ENCODE data around the gene GUCY2F.

GUCY2F gene

GRCh38 chrX:109481986-109482385, at the start of gene GUCY2F:
GUCY2F (minus strand) TSS chrX:109482086; CDS start chrX:109475936, 6,150 bp downstream.
- Histone ChIP-seq H3K36me3 (ENCODE audit: control insufficient read depth, insufficient read depth, low read length) (no peaks in the 10 kb centered on the region), H3K4me3 (replicated peaks; ENCODE audit: low read depth, low read length) (no peak within 1 kb of the TSS), H3K27me3 (replicated peaks; ENCODE audit: control insufficient read depth, insufficient read depth, low read length) (no peaks in the 10 kb centered on the region)
- TF ChIP-seq, protein P1, sequence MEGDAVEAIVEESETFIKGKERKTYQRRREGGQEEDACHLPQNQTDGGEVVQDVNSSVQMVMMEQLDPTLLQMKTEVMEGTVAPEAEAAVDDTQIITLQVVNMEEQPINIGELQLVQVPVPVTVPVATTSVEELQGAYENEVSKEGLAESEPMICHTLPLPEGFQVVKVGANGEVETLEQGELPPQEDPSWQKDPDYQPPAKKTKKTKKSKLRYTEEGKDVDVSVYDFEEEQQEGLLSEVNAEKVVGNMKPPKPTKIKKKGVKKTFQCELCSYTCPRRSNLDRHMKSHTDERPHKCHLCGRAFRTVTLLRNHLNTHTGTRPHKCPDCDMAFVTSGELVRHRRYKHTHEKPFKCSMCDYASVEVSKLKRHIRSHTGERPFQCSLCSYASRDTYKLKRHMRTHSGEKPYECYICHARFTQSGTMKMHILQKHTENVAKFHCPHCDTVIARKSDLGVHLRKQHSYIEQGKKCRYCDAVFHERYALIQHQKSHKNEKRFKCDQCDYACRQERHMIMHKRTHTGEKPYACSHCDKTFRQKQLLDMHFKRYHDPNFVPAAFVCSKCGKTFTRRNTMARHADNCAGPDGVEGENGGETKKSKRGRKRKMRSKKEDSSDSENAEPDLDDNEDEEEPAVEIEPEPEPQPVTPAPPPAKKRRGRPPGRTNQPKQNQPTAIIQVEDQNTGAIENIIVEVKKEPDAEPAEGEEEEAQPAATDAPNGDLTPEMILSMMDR (IDR thresholded peaks at IDR 0.05; ENCODE audit: insufficient read depth, low read length, poor library complexity, severe bottlenecking), result no peak
- DNase-seq (ENCODE audit: extremely low read depth, insufficient read length), result no peak

DNA sequence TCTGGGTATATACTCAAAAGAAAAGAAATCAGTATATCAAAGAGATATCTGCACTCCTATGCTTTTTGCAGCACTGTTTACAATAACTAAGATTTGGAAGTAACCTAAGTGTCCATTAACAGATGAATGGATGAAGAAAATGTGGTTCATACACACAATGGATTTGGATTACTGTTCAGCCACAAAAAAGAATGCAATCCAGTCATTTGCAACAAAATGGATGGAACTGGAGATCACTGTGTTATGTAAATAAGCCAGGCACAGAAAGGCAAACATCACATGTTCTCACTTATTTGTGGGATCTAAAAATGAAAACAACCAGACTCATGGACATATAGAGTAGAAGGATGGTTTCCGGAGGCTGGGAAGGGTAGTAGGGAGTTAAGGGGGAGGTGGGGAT, 37.1 kb upstream of the GUCY2F start:
- DNase-seq (ENCODE audit: extremely low read depth, insufficient read length), result no peak
- Histone ChIP-seq H3K36me3 (ENCODE audit: control insufficient read depth, insufficient read depth, low read length) (no peaks in the 10 kb centered on the region), H3K27me3 (replicated peaks; ENCODE audit: control insufficient read depth, insufficient read depth, low read length) (no peaks in the 10 kb centered on the region), H3K4me3 (replicated peaks; ENCODE audit: low read depth, low read length) (no peak overlapping the region)
- TF ChIP-seq, protein P1 (IDR thresholded peaks at IDR 0.05; ENCODE audit: insufficient read depth, low read length, poor library complexity, severe bottlenecking), result no peak

- TF ChIP-seq, protein P1 (IDR thresholded peaks at IDR 0.05; ENCODE audit: insufficient read depth, low read length, poor library complexity, severe bottlenecking), result no peak
- Histone ChIP-seq H3K4me3 (replicated peaks; ENCODE audit: low read depth, low read length) (no peak overlapping the region), H3K36me3 (ENCODE audit: control insufficient read depth, insufficient read depth, low read length) (no peaks in the 10 kb centered on the region), H3K27me3 (replicated peaks; ENCODE audit: control insufficient read depth, insufficient read depth, low read length) (no peaks in the 10 kb centered on the region)
- peak; percentile 22 for DNase-seq (ENCODE audit: extremely low read depth, insufficient read length)
Measured at GRCh38 chrX:109511113-109511512, 29.2 kb upstream of the GUCY2F start.

DNA sequence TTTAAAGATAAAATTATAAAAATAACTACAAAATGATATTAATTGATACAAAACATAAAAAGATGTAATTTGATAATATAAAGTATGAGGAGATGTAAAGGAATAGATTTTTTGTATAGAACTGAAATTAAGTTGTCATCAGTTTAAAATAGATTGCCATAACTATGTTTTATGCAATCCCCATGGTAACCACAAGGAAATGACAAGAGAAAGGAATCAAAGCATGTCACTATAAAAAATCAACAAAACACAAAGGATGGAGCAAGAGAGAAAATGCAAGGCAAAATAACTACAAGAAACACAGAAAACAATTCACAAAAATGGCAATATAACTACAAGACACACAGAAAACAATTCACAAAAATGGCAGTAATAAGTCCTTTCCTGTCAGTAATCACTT, 27.0 kb upstream of the GUCY2F start:
- DNase-seq (ENCODE audit: extremely low read depth, insufficient read length), result no peak
- TF ChIP-seq, protein P1 (IDR thresholded peaks at IDR 0.05; ENCODE audit: insufficient read depth, low read length, poor library complexity, severe bottlenecking), result no peak
- H3K4me3 ChIP-seq (replicated peaks; ENCODE audit: low read depth, low read length), result no peak overlapping the region
- H3K36me3 ChIP-seq (ENCODE audit: control insufficient read depth, insufficient read depth, low read length), result no peaks in the 10 kb centered on the region
- no peaks in the 10 kb centered on the region for H3K27me3 ChIP-seq (replicated peaks; ENCODE audit: control insufficient read depth, insufficient read depth, low read length)

DNA sequence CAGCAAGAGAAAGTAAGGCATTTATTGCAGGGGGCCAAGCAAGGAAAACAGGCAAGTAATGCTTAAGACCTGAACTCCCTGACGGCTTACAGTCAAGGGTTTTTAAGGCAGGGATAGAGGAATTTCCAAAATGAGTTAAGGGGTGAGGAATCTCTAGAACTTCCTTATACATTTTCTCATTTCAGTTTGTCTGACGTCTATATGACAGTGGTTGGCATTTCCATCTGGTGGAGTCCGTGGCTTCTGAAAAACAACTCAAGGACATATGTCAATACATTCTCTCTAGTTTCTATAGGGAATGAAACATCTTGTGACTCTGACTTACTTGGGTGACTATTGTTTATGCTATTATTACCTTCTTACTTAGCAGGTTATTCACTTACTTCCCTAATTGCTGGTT, 19.3 kb upstream of the GUCY2F start:
- no peak overlapping the region for H3K4me3 ChIP-seq (replicated peaks; ENCODE audit: low read depth, low read length)
- no peaks in the 10 kb centered on the region for H3K36me3 ChIP-seq (ENCODE audit: control insufficient read depth, insufficient read depth, low read length)
- TF ChIP-seq, protein P1 (IDR thresholded peaks at IDR 0.05; ENCODE audit: insufficient read depth, low read length, poor library complexity, severe bottlenecking), result no peak
- no peak for DNase-seq (ENCODE audit: extremely low read depth, insufficient read length)
- H3K27me3 ChIP-seq (replicated peaks; ENCODE audit: control insufficient read depth, insufficient read depth, low read length), result no peaks in the 10 kb centered on the region

- no peaks in the 10 kb centered on the region for H3K36me3 ChIP-seq (ENCODE audit: control insufficient read depth, insufficient read depth, low read length)
- TF ChIP-seq, protein P1 (IDR thresholded peaks at IDR 0.05; ENCODE audit: insufficient read depth, low read length, poor library complexity, severe bottlenecking), result no peak
- DNase-seq (ENCODE audit: extremely low read depth, insufficient read length), result no peak
- no peaks in the 10 kb centered on the region for H3K27me3 ChIP-seq (replicated peaks; ENCODE audit: control insufficient read depth, insufficient read depth, low read length)
- no peak overlapping the region for H3K4me3 ChIP-seq (replicated peaks; ENCODE audit: low read depth, low read length)
Measured at GRCh38 chrX:109498434-109498833, 16.5 kb upstream of the GUCY2F start.

Data from GM06990 (cell line).